Ammon's horn (tissue), 1 donor: Measurements from ENCODE around the gene ATAD3C.
"Not testable (repeated sequence)": the region's sequence is repeated elsewhere in the genome, so short reads cannot be mapped to it uniquely, and the experiment has no call there.

Experiments
- DNase-seq: peaks from one replicate; pipeline ENCODE4 v3.0.0-alpha.2; 2016; ENCODE audit warnings: low spot score

The ATAD3C gene

DNA sequence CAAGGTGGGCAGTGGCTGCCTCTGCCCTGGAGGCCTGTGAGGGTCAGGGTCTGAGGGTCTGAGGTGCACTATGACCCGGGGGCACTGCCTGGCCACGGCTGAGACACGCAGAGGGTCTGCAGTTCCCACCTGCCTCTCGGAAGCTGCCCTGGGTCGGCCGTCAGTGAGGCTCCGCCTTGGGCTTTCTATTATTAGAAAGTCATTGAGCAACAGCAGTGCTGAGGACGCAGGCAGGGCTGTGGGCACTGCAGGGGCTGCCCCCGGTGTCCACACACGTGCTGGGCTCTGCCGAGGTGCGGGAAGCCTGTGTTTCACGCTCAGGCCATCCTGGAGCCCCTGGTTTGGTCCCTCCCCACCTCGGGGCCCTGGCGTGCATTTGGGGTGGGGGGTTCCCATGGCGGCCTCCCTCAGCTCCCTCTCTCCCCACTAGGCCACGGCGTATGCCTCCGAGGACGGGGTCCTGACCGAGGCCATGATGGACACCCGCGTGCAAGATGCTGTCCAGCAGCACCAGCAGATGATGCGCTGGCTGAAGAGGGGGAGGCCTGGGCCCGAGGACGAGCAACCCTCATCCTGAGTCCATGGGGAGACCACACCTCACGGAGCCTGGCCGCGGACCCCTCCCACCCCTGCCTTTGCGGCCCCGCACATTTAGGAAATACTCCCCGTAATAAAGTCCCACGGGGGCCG, 59.4 kb downstream of the ATAD3C start:
- DNase-seq: not testable (repeated sequence)

DNA sequence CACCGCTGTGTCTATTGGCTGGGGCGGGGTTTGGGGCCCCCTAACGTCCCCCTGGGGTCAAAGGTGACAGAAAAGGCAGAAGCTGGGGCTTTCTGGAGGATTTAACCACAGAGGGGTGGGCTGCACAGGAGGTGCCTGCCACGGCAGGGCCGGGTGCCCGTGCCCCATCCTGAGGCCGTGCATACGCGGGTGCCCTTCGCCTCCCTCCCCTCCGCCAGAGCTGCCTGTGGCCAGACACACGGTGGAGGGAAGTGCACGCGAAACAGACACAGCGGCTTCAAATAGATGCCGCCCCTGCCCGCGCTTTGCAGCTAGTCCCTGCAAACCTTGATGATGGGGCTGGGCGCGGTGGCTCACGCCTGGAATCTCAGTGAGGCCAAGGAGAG, 60.0 kb downstream of the ATAD3C start:
- not testable (repeated sequence) for DNase-seq

DNA sequence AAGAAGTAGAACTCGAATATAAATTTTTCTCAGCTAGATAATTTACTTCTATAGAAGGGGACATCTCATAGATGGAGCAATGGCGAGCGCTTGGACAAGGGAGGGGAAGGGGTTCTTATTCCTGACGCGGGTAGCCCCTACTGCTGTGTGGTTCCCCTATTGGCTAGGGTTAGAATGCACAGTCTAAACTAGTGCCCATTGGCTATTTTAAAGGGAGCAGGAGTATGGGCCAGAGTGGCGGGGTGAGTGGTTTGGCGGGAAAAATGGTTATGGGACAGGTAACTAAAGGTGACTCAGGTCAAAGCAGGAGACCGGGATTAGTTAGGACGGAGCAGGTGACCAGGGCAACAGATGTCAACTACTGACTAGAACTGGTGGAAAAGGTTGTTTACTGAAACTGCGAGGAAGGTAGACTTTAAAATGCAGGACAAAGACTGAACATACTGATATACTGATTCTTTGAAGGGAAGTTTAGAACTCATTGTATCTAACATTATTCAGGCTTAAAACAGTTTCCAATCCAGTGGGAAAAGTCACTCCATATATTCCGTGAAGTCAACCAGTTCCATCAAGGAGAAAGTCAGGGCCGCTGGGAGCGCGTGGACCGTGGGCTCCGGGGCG, 61.5 kb downstream of the ATAD3C start:
- DNase-seq: no peak

DNA sequence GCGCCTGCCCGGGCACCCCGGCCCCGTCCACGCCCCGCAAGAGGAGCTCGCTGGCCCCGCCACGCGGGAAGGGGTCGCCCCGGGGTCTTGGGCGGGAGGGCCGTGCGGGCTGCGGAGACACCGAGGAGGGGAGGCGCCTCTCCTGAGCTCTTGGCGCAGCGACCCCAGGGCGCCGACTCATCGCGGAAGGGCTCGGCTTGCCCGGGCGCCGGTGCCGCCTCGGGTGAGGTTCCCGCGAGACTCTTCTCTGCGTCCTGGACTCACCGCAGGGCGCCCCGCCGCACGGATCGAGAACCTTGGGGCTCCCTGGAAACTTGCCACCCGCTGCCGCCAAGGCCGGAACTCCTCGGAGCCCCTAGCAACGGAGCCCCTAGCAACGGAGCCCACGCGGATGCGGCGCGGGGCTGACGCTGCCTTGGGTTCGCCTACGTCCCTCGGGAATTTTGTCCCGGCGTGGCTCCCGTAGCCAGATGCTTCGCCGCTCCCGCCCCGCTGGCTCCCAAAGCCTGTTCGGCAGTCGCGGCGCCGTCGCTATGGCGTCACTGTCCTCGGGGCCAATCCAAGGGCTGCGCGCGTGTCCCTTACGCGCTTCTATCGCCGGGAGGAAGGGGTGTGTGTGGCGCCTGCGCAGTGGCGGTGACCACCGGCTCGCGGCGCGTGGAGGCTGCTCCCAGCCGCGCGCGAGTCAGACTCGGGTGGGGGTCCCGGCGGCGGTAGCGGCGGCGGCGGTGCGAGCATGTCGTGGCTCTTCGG, 62.2 kb downstream of the ATAD3C start, which contains the start of gene ATAD3A:
ATAD3A (plus strand) TSS at position 630 of the 753 bp plus-strand sequence; CDS start at position 737, 107 bp downstream.
- DNase-seq: peak; percentile 99

DNA sequence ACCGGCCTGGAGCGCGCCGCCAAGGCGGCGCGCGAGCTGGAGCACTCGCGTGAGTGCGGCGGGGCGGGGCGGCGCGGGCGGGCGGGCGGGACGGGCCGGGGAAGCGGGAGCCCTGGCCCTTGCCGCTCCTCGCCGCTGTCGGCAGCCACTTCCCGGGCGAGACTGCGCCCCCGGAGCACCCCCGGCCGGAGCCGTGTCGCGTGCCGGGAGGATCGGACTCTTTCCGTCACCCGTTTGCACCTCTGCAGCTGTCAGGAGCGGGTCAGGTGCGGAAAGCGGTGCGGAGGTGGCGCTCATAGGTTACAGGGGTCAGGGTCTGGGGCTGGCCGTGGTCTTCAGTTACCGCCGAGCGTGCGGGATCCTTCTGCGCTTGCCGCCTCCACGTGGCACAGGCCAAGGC, 62.9 kb downstream of the ATAD3C start:
- DNase-seq: not testable (repeated sequence)

DNA sequence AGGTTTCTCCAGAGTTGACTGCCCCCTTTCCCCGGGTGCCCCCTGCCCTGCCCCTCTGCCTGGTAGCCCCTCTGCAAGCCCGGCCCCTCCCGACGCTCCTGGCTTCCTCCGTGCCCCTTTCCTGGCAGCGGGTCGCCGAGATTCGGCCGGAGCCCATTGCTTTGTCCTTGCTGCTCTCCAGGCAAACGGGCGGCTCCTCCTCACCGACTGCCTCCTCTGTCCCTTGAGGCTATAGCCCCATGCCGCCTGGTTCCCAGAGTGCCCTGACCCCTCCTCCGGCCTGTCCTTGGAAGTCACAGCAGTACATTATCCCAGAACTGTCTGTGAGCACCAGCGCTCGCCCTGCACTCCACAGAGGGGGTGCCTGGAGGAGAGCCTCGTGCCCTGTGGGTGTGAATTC, 64.2 kb downstream of the ATAD3C start:
- DNase-seq: not testable (repeated sequence)

DNA sequence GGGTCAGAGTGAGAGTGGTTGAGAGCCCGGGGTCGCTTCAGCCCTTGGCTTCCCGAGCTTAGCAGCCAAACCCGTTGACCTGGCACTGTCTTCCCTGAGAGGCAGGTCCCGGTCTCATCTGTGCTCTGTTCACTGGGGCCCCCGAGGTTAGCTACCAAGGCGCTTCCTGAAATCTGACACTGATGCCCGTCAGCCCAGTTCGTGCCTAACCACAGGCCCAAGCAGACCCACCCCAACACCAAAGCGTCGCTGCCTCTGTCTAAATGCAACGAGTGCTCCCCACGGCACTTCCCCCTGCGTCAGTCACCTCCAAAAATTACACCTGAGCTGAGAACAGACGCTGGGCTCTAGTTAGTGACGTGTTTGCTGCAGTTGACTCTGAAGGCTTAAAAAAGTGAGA, 64.9 kb downstream of the ATAD3C start:
- not testable (repeated sequence) for DNase-seq

DNA sequence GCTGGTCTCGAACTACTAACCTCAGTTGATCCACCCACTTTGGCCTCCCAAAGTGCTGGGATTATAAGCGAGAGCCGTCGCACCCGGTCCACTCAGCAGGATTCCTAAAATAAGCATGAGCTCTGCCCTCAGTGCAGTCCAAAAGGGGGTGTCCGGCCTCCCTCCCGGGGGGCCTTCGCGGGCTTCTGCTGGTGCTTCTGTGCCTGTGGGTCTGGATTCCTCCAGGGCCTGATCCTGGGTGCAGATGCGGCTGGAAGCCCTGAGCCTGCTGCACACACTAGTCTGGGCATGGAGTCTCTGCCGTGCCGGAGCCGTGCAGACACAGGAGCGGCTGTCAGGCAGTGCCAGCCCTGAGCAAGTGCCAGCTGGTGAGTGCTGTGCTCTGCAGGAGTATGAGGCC, 67.4 kb downstream of the ATAD3C start:
- DNase-seq: not testable (repeated sequence)

DNA sequence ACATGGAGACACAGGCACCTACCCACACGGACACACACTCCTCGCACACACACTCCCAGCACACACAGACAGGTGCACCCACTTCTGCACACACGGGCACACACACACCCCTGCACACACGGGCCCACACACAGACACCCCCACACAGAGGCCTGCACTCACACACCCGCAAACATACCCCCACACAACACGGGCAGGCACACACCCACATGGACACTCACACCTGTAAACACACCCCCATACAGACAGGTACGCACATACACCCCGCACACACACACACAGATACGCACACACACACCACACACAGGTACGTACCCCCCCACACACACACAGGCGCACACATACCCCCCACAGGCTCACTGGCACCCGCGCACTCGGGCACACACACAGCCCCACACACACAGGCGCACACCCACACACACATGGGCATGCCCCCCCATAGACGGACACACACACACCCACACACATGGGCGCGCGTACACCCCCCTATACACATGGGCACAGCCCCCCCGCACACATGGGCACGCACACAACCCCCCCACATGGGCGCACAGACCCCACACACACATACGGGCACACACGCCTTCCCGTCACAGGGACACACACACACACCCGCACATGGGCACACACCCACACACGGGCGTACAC, 68.6 kb downstream of the ATAD3C start:
- DNase-seq: no peak

DNA sequence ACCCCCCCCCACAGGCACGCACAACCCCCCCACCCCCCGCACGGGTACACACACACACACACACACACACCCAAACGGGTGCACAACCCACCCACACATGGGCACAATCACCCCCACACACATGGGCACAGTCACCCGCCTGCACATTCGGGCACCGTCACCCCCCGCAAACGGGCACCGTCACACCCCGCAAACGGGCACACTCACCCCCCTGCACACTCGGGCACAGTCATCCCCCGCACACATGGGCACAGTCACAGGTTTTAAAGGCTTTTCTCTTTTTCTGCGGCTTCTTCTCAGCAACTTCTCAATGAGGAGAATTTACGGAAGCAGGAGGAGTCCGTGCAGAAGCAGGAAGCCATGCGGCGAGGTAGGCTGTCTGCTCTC, 69.1 kb downstream of the ATAD3C start:
- DNase-seq: not testable (repeated sequence)
